Measurements from ENCODE around the gene LAPTM5. TPM values are rescaled to one million over a fixed set of nuclear protein-coding genes. Genes with fewer than 3 reads are reported as not detected.
"Not testable (repeated sequence)": the region's sequence is repeated elsewhere in the genome, so short reads cannot be mapped to it uniquely, and the experiment has no call there.

LAPTM5 gene
- total RNA-seq, 1 donor from 2014 or later: 19.5 TPM

GRCh38 chr1:30696831-30697230, 60.7 kb downstream of the LAPTM5 start:
- DNase-seq (no peak), ATAC-seq (ENCODE audit: poor library complexity) (no peak)
- intact Hi-C loops (cut with DNase I): no loop called here

GRCh38 chr1:30695439-30695841, 62.1 kb downstream of the LAPTM5 start:
- DNase-seq (peak; percentile 67), ATAC-seq (ENCODE audit: poor library complexity) (peak; percentile 45)
- intact Hi-C loops (cut with DNase I): no loop called here

- DNase-seq (no peak), ATAC-seq (ENCODE audit: poor library complexity) (no peak)
- intact Hi-C loops (cut with DNase I): no loop called here
Observed at GRCh38 chr1:30694280-30695175, 63.0 kb downstream of the LAPTM5 start.

- ATAC-seq (ENCODE audit: poor library complexity) (no peak), DNase-seq (no peak)
- intact Hi-C loops (cut with DNase I): no loop called here
Observed at GRCh38 chr1:30693822-30694221, 63.8 kb downstream of the LAPTM5 start.

GRCh38 chr1:30693366-30693765, 64.2 kb downstream of the LAPTM5 start:
- DNase-seq (no peak), ATAC-seq (ENCODE audit: poor library complexity) (no peak)

GRCh38 chr1:30692948-30693301, 64.6 kb downstream of the LAPTM5 start:
- ATAC-seq (ENCODE audit: poor library complexity): no peak
- intact Hi-C loops (cut with DNase I): no loop called here
- DNase-seq: no peak

More at GRCh38 chr1:30693366-30693765, 64.2 kb downstream of the LAPTM5 start:
- intact Hi-C loops (cut with DNase I): no loop called here

GRCh38 chr1:30692201-30692947, 65.2 kb downstream of the LAPTM5 start:
- no peak for ATAC-seq (ENCODE audit: poor library complexity)
- no peak for DNase-seq
- intact Hi-C loops (cut with DNase I): no loop called here

- intact Hi-C loops (cut with DNase I): no loop called here
- ATAC-seq (ENCODE audit: poor library complexity) (no peak), DNase-seq (no peak)
Observed at GRCh38 chr1:30691480-30691879, 66.1 kb downstream of the LAPTM5 start.

- ATAC-seq (ENCODE audit: poor library complexity) (no peak), DNase-seq (no peak)
- intact Hi-C loops (cut with DNase I): loop anchor here (10.0 kb wide), 1 partner anchor 165 kb away; no protein-coding TSS in a partner anchor
Observed at GRCh38 chr1:30689901-30690645, 67.5 kb downstream of the LAPTM5 start.

GRCh38 chr1:30688920-30689794, 68.4 kb downstream of the LAPTM5 start:
- no peak for DNase-seq
- ATAC-seq (ENCODE audit: poor library complexity): no peak
- intact Hi-C loops (cut with DNase I): loop anchor here (10.0 kb wide), 1 partner anchor 164 kb away; no protein-coding TSS in a partner anchor

GRCh38 chr1:30688516-30688915, 69.1 kb downstream of the LAPTM5 start:
- DNase-seq; ATAC-seq (ENCODE audit: poor library complexity): not testable (repeated sequence)
- intact Hi-C loops (cut with DNase I): loop anchor here (10.0 kb wide), 1 partner anchor 164 kb away; no protein-coding TSS in a partner anchor

- ATAC-seq (ENCODE audit: poor library complexity): no peak
- intact Hi-C loops (cut with DNase I): loop anchor here (10.0 kb wide), 1 partner anchor 163 kb away; no protein-coding TSS in a partner anchor
- DNase-seq: no peak
Observed at GRCh38 chr1:30687886-30688285, 69.7 kb downstream of the LAPTM5 start.

GRCh38 chr1:30686236-30686935, 71.2 kb downstream of the LAPTM5 start:
- ATAC-seq (ENCODE audit: poor library complexity) (no peak), DNase-seq (no peak)
- intact Hi-C loops (cut with DNase I): loop anchor here (10.0 kb wide), 1 partner anchor 162 kb away; no protein-coding TSS in a partner anchor

- intact Hi-C loops (cut with DNase I): loop anchor here (10.0 kb wide), 1 partner anchor 161 kb away; no protein-coding TSS in a partner anchor
- DNase-seq (no peak), ATAC-seq (ENCODE audit: poor library complexity) (no peak)
Observed at GRCh38 chr1:30685796-30686165, 71.8 kb downstream of the LAPTM5 start.

- DNase-seq (no peak), ATAC-seq (ENCODE audit: poor library complexity) (peak; percentile 76)
- intact Hi-C loops (cut with DNase I): loop anchor here (10.0 kb wide), 1 partner anchor 160 kb away; no protein-coding TSS in a partner anchor
Observed at GRCh38 chr1:30684881-30685795, 72.4 kb downstream of the LAPTM5 start.

- no peak for ATAC-seq (ENCODE audit: poor library complexity)
- no peak for DNase-seq
- intact Hi-C loops (cut with DNase I): loop anchor here (10.0 kb wide), 1 partner anchor 159 kb away; no protein-coding TSS in a partner anchor
Observed at GRCh38 chr1:30684259-30684658, 73.3 kb downstream of the LAPTM5 start.

Measured in Right ventricle myocardium superior (tissue), 1 donor.